ENCODE results near the gene SH3PXD2B.

The SH3PXD2B gene

GRCh38 chr5:172426086-172426485, 28.2 kb downstream of the SH3PXD2B start:
- Histone ChIP-seq H2BK15ac (replicated peaks; ENCODE audit: low read depth) (no peak overlapping the region), H2BK5ac (ENCODE audit: low read length) (no peak overlapping the region), H3K79me1 (ENCODE audit: low read length) (peaks cover 37% of the 10 kb centered on the region), H3K27me3 (ENCODE audit: insufficient read depth, low read length, poor library complexity) (no peaks in the 10 kb centered on the region), H3K4me2 (ENCODE audit: low read length) (no peak overlapping the region), H3K9ac (ENCODE audit: low read length) (no peak overlapping the region), H3K79me2 (ENCODE audit: control insufficient read depth, insufficient read depth, low read length) (peaks cover 7% of the 10 kb centered on the region), H3K4me1 (ENCODE audit: control insufficient read depth, low read depth, low read length) (no peaks in the 10 kb centered on the region), H3K4ac (ENCODE audit: low read depth, low read length) (no peak overlapping the region), H3K23ac (ENCODE audit: low read length) (no peak overlapping the region), H3K4me3 (ENCODE audit: low read length) (no peak overlapping the region), H3K36me3 (ENCODE audit: control insufficient read depth, insufficient read depth, low read length) (peaks cover 2% of the 10 kb centered on the region), H3K56ac (ENCODE audit: low read length) (no peak overlapping the region), H3K27ac (ENCODE audit: low read depth, low read length) (no peak overlapping the region), H2AK5ac (ENCODE audit: low read length) (no peak overlapping the region), H3K18ac (ENCODE audit: low read length) (no peak overlapping the region), H2BK120ac (ENCODE audit: low read depth, low read length) (no peak overlapping the region), H4K8ac (ENCODE audit: low read depth, low read length) (no peak overlapping the region), H4K5ac (ENCODE audit: low read length) (no peak overlapping the region)
- DNase-seq, result no peak
- no CpG with 5 or more reads among the region's 7 CpGs for WGBS (ENCODE audit: extremely low coverage, insufficient coverage, low lambda C conversion rate)

GRCh38 chr5:172425402-172425801, 28.9 kb downstream of the SH3PXD2B start:
- H3K79me2 ChIP-seq (ENCODE audit: control insufficient read depth, insufficient read depth, low read length), result peaks cover 7% of the 10 kb centered on the region
- no peak overlapping the region for H3K4me2 ChIP-seq (ENCODE audit: low read length)
- H3K18ac ChIP-seq (ENCODE audit: low read length), result no peak overlapping the region
- no peak overlapping the region for H2BK120ac ChIP-seq (ENCODE audit: low read depth, low read length)
- no peak overlapping the region for H4K5ac ChIP-seq (ENCODE audit: low read length)
- no peak overlapping the region for H2BK15ac ChIP-seq (replicated peaks; ENCODE audit: low read depth)
- no peak overlapping the region for H3K4ac ChIP-seq (ENCODE audit: low read depth, low read length)
- H3K4me1 ChIP-seq (ENCODE audit: control insufficient read depth, low read depth, low read length), result no peaks in the 10 kb centered on the region
- H2AK5ac ChIP-seq (ENCODE audit: low read length), result no peak overlapping the region
- no peak overlapping the region for H3K27ac ChIP-seq (ENCODE audit: low read depth, low read length)
- no peak overlapping the region for H3K56ac ChIP-seq (ENCODE audit: low read length)
- DNase-seq, result no peak
- H3K79me1 ChIP-seq (ENCODE audit: low read length), result peaks cover 35% of the 10 kb centered on the region
- H3K27me3 ChIP-seq (ENCODE audit: insufficient read depth, low read length, poor library complexity), result no peaks in the 10 kb centered on the region
- H2BK5ac ChIP-seq (ENCODE audit: low read length), result no peak overlapping the region
- no peak overlapping the region for H3K9ac ChIP-seq (ENCODE audit: low read length)
- H3K36me3 ChIP-seq (ENCODE audit: control insufficient read depth, insufficient read depth, low read length), result peaks cover 2% of the 10 kb centered on the region
- no CpG with 5 or more reads among the region's 12 CpGs for WGBS (ENCODE audit: extremely low coverage, insufficient coverage, low lambda C conversion rate)
- H4K8ac ChIP-seq (ENCODE audit: low read depth, low read length), result no peak overlapping the region
- no peak overlapping the region for H3K4me3 ChIP-seq (ENCODE audit: low read length)
- no peak overlapping the region for H3K23ac ChIP-seq (ENCODE audit: low read length)

- Histone ChIP-seq H2BK5ac (ENCODE audit: low read length) (no peak overlapping the region), H3K4ac (ENCODE audit: low read depth, low read length) (no peak overlapping the region), H4K5ac (ENCODE audit: low read length) (no peak overlapping the region), H2BK15ac (replicated peaks; ENCODE audit: low read depth) (no peak overlapping the region), H3K23ac (ENCODE audit: low read length) (no peak overlapping the region), H3K36me3 (ENCODE audit: control insufficient read depth, insufficient read depth, low read length) (peaks cover 2% of the 10 kb centered on the region), H3K27me3 (ENCODE audit: insufficient read depth, low read length, poor library complexity) (no peaks in the 10 kb centered on the region), H2BK120ac (ENCODE audit: low read depth, low read length) (no peak overlapping the region), H3K79me1 (ENCODE audit: low read length) (peaks cover 35% of the 10 kb centered on the region), H3K4me1 (ENCODE audit: control insufficient read depth, low read depth, low read length) (no peaks in the 10 kb centered on the region), H3K9ac (ENCODE audit: low read length) (no peak overlapping the region), H3K18ac (ENCODE audit: low read length) (no peak overlapping the region), H4K8ac (ENCODE audit: low read depth, low read length) (no peak overlapping the region), H3K79me2 (ENCODE audit: control insufficient read depth, insufficient read depth, low read length) (peaks cover 7% of the 10 kb centered on the region), H3K4me2 (ENCODE audit: low read length) (no peak overlapping the region), H3K56ac (ENCODE audit: low read length) (no peak overlapping the region), H3K27ac (ENCODE audit: low read depth, low read length) (no peak overlapping the region), H2AK5ac (ENCODE audit: low read length) (no peak overlapping the region), H3K4me3 (ENCODE audit: low read length) (no peak overlapping the region)
- no CpG with 5 or more reads among the region's 6 CpGs for WGBS (ENCODE audit: extremely low coverage, insufficient coverage, low lambda C conversion rate)
- DNase-seq, result no peak
These were observed 29.5 kb downstream of the SH3PXD2B start for GRCh38 chr5:172424808-172425207.

GRCh38 chr5:172424111-172424490, 30.2 kb downstream of the SH3PXD2B start:
- no peak overlapping the region for H2BK120ac ChIP-seq (ENCODE audit: low read depth, low read length)
- H3K27ac ChIP-seq (ENCODE audit: low read depth, low read length), result no peak overlapping the region
- no peak overlapping the region for H3K56ac ChIP-seq (ENCODE audit: low read length)
- H3K79me2 ChIP-seq (ENCODE audit: control insufficient read depth, insufficient read depth, low read length), result peaks cover 6% of the 10 kb centered on the region
- no peak for DNase-seq
- no peak overlapping the region for H3K23ac ChIP-seq (ENCODE audit: low read length)
- H3K4me1 ChIP-seq (ENCODE audit: control insufficient read depth, low read depth, low read length), result no peaks in the 10 kb centered on the region
- no peak overlapping the region for H4K8ac ChIP-seq (ENCODE audit: low read depth, low read length)
- no peak overlapping the region for H3K9ac ChIP-seq (ENCODE audit: low read length)
- H3K4ac ChIP-seq (ENCODE audit: low read depth, low read length), result no peak overlapping the region
- H3K4me3 ChIP-seq (ENCODE audit: low read length), result no peak overlapping the region
- H4K5ac ChIP-seq (ENCODE audit: low read length), result no peak overlapping the region
- H3K18ac ChIP-seq (ENCODE audit: low read length), result no peak overlapping the region
- no CpG with 5 or more reads among the region's 3 CpGs for WGBS (ENCODE audit: extremely low coverage, insufficient coverage, low lambda C conversion rate)
- H2BK15ac ChIP-seq (replicated peaks; ENCODE audit: low read depth), result no peak overlapping the region
- H3K36me3 ChIP-seq (ENCODE audit: control insufficient read depth, insufficient read depth, low read length), result peaks cover 2% of the 10 kb centered on the region
- H2BK5ac ChIP-seq (ENCODE audit: low read length), result no peak overlapping the region
- peaks cover 35% of the 10 kb centered on the region for H3K79me1 ChIP-seq (ENCODE audit: low read length)
- no peak overlapping the region for H2AK5ac ChIP-seq (ENCODE audit: low read length)
- no peak overlapping the region for H3K4me2 ChIP-seq (ENCODE audit: low read length)
- H3K27me3 ChIP-seq (ENCODE audit: insufficient read depth, low read length, poor library complexity), result no peaks in the 10 kb centered on the region

GRCh38 chr5:172423379-172424110, 30.8 kb downstream of the SH3PXD2B start:
- no peak overlapping the region for H2BK15ac ChIP-seq (replicated peaks; ENCODE audit: low read depth)
- no peak overlapping the region for H3K18ac ChIP-seq (ENCODE audit: low read length)
- no peak overlapping the region for H3K23ac ChIP-seq (ENCODE audit: low read length)
- H2BK5ac ChIP-seq (ENCODE audit: low read length), result no peak overlapping the region
- H3K4me3 ChIP-seq (ENCODE audit: low read length), result no peak overlapping the region
- H4K8ac ChIP-seq (ENCODE audit: low read depth, low read length), result no peak overlapping the region
- H3K4me1 ChIP-seq (ENCODE audit: control insufficient read depth, low read depth, low read length), result no peaks in the 10 kb centered on the region
- H3K79me1 ChIP-seq (ENCODE audit: low read length), result peaks cover 33% of the 10 kb centered on the region
- H3K56ac ChIP-seq (ENCODE audit: low read length), result no peak overlapping the region
- H3K27ac ChIP-seq (ENCODE audit: low read depth, low read length), result no peak overlapping the region
- H2BK120ac ChIP-seq (ENCODE audit: low read depth, low read length), result no peak overlapping the region
- no peak for DNase-seq
- H3K79me2 ChIP-seq (ENCODE audit: control insufficient read depth, insufficient read depth, low read length), result peaks cover 6% of the 10 kb centered on the region
- H3K4ac ChIP-seq (ENCODE audit: low read depth, low read length), result no peak overlapping the region
- no peak overlapping the region for H2AK5ac ChIP-seq (ENCODE audit: low read length)
- H3K9ac ChIP-seq (ENCODE audit: low read length), result no peak overlapping the region
- no peaks in the 10 kb centered on the region for H3K27me3 ChIP-seq (ENCODE audit: insufficient read depth, low read length, poor library complexity)
- no CpG with 5 or more reads among the region's 20 CpGs for WGBS (ENCODE audit: extremely low coverage, insufficient coverage, low lambda C conversion rate)
- H4K5ac ChIP-seq (ENCODE audit: low read length), result no peak overlapping the region
- H3K36me3 ChIP-seq (ENCODE audit: control insufficient read depth, insufficient read depth, low read length), result peaks cover 8% of the 10 kb centered on the region
- H3K4me2 ChIP-seq (ENCODE audit: low read length), result no peak overlapping the region

- H3K36me3 ChIP-seq (ENCODE audit: control insufficient read depth, insufficient read depth, low read length), result peaks cover 9% of the 10 kb centered on the region
These were observed 32.1 kb downstream of the SH3PXD2B start for GRCh38 chr5:172422255-172422654.

More at GRCh38 chr5:172422255-172422654, 32.1 kb downstream of the SH3PXD2B start:
- no CpG with 5 or more reads among the region's 10 CpGs for WGBS (ENCODE audit: extremely low coverage, insufficient coverage, low lambda C conversion rate)
- H3K4me2 ChIP-seq (ENCODE audit: low read length), result no peak overlapping the region
- H3K79me1 ChIP-seq (ENCODE audit: low read length), result peaks cover 28% of the 10 kb centered on the region
- peaks cover 6% of the 10 kb centered on the region for H3K79me2 ChIP-seq (ENCODE audit: control insufficient read depth, insufficient read depth, low read length)
- H3K9ac ChIP-seq (ENCODE audit: low read length), result no peak overlapping the region
- no peak overlapping the region for H3K27ac ChIP-seq (ENCODE audit: low read depth, low read length)
- no peaks in the 10 kb centered on the region for H3K27me3 ChIP-seq (ENCODE audit: insufficient read depth, low read length, poor library complexity)
- H2BK120ac ChIP-seq (ENCODE audit: low read depth, low read length), result no peak overlapping the region
- no peak overlapping the region for H4K5ac ChIP-seq (ENCODE audit: low read length)
- no peak overlapping the region for H3K4me3 ChIP-seq (ENCODE audit: low read length)
- H2BK15ac ChIP-seq (replicated peaks; ENCODE audit: low read depth), result no peak overlapping the region
- H3K56ac ChIP-seq (ENCODE audit: low read length), result no peak overlapping the region
- no peak for DNase-seq
- no peak overlapping the region for H3K23ac ChIP-seq (ENCODE audit: low read length)
- no peak overlapping the region for H4K8ac ChIP-seq (ENCODE audit: low read depth, low read length)
- H3K18ac ChIP-seq (ENCODE audit: low read length), result no peak overlapping the region
- no peak overlapping the region for H2BK5ac ChIP-seq (ENCODE audit: low read length)
- H2AK5ac ChIP-seq (ENCODE audit: low read length), result no peak overlapping the region
- H3K4ac ChIP-seq (ENCODE audit: low read depth, low read length), result no peak overlapping the region
- H3K4me1 ChIP-seq (ENCODE audit: control insufficient read depth, low read depth, low read length), result no peaks in the 10 kb centered on the region
